ENCODE measurements around the gene PFN1.

The PFN1 gene

GRCh38 chr17:4955091-4955490 lies 6.8 kb upstream of the PFN1 start:
- Histone ChIP-seq H3K18ac (ENCODE audit: low read depth in 1 of 2, low read length in 2 of 2) (no peak overlapping the region), H3K4me2 (ENCODE audit: low read length, poor library complexity, severe bottlenecking) (no peak overlapping the region), H2BK5ac (ENCODE audit: low read depth, low read length, poor library complexity, severe bottlenecking) (no peak overlapping the region), H2BK12ac (ENCODE audit: low read length in 2 of 2) (no peak overlapping the region), H3K27me3 (ENCODE audit: control insufficient read depth in 1 of 2, insufficient read depth in 1 of 2, low read length in 2 of 2) (no peaks in the 10 kb centered on the region), H2AK5ac (ENCODE audit: low read length, severe bottlenecking) (no peak overlapping the region), H3K23ac (ENCODE audit: low read length in 2 of 2) (no peak overlapping the region), H4K8ac (ENCODE audit: low read length) (no peak overlapping the region), H4K91ac (ENCODE audit: low read length) (no peak overlapping the region), H3K4me1 (ENCODE audit: control insufficient read depth, insufficient read depth, low read depth, low read length) (peaks cover 30% of the 10 kb centered on the region), H3K36me3 (ENCODE audit: control insufficient read depth in 1 of 2, insufficient read depth in 2 of 2, low read depth in 1 of 2, low read length in 2 of 2) (peaks cover 18 to 28% of the 10 kb centered on the region in 2 experiments), H3K9me3 (ENCODE audit: control insufficient read depth, low read length) (no peaks in the 10 kb centered on the region), H3K14ac (ENCODE audit: low read length in 2 of 2) (no peak overlapping the region), H3K9ac (ENCODE audit: low read length) (no peak overlapping the region), H3K27ac (ENCODE audit: low read length, poor library complexity, severe bottlenecking) (no peak overlapping the region), H2BK120ac (ENCODE audit: low read depth, low read length) (no peak overlapping the region), H3K4ac (ENCODE audit: low read depth in 1 of 2, low read length in 2 of 2) (no peak overlapping the region), H2AFZ (ENCODE audit: low read depth, low read length) (no peak overlapping the region), H2BK15ac (ENCODE audit: low read depth, poor library complexity, severe bottlenecking) (no peak overlapping the region), H3K4me3 (ENCODE audit: insufficient read depth in 1 of 2, low read depth in 1 of 2, low read length in 2 of 2) (no peak overlapping the region), H3K79me1 (replicated peaks; ENCODE audit: low read length, poor library complexity, severe bottlenecking) (peaks cover 11% of the 10 kb centered on the region)
- no peak for DNase-seq
- 97% methylated on average over 8 of the region's 8 CpGs for WGBS

GRCh38 chr17:4953451-4953961 lies 5.2 kb upstream of the PFN1 start:
- peak overlapping the region in 1 of 2 experiments; percentile 17 for H3K18ac ChIP-seq (ENCODE audit: low read depth in 1 of 2, low read length in 2 of 2)
- H3K14ac ChIP-seq (ENCODE audit: low read length in 2 of 2), result peak overlapping the region in 1 of 2 experiments; percentile 58
- no peak overlapping the region for H2BK15ac ChIP-seq (ENCODE audit: low read depth, poor library complexity, severe bottlenecking)
- H3K23ac ChIP-seq (ENCODE audit: low read length in 2 of 2), result no peak overlapping the region
- peaks cover 5 to 18% of the 10 kb centered on the region in 2 experiments for H3K36me3 ChIP-seq (ENCODE audit: control insufficient read depth in 1 of 2, insufficient read depth in 2 of 2, low read depth in 1 of 2, low read length in 2 of 2)
- peak overlapping the region in 1 of 2 experiments; percentile 0 for H2BK12ac ChIP-seq (ENCODE audit: low read length in 2 of 2)
- WGBS, result 87% methylated on average over 14 of the region's 14 CpGs
- peaks cover 9% of the 10 kb centered on the region for H3K79me1 ChIP-seq (replicated peaks; ENCODE audit: low read length, poor library complexity, severe bottlenecking)
- no peak overlapping the region for H3K4ac ChIP-seq (ENCODE audit: low read depth in 1 of 2, low read length in 2 of 2)
- no peaks in the 10 kb centered on the region for H3K9me3 ChIP-seq (ENCODE audit: control insufficient read depth, low read length)
- no peaks in the 10 kb centered on the region for H3K27me3 ChIP-seq (ENCODE audit: control insufficient read depth in 1 of 2, insufficient read depth in 1 of 2, low read length in 2 of 2)
- peak overlapping the region; percentile 0 for H3K4me2 ChIP-seq (ENCODE audit: low read length, poor library complexity, severe bottlenecking)
- no peak overlapping the region for H2AFZ ChIP-seq (ENCODE audit: low read depth, low read length)
- DNase-seq, result no peak
- H4K8ac ChIP-seq (ENCODE audit: low read length), result no peak overlapping the region
- peaks cover 33% of the 10 kb centered on the region for H3K4me1 ChIP-seq (ENCODE audit: control insufficient read depth, insufficient read depth, low read depth, low read length)
- no peak overlapping the region for H3K4me3 ChIP-seq (ENCODE audit: insufficient read depth in 1 of 2, low read depth in 1 of 2, low read length in 2 of 2)
- H4K91ac ChIP-seq (ENCODE audit: low read length), result peak overlapping the region; percentile 54
- H2AK5ac ChIP-seq (ENCODE audit: low read length, severe bottlenecking), result peak overlapping the region; percentile 33
- H3K27ac ChIP-seq (ENCODE audit: low read length, poor library complexity, severe bottlenecking), result peak overlapping the region; percentile 71
- H3K9ac ChIP-seq (ENCODE audit: low read length), result no peak overlapping the region
- no peak overlapping the region for H2BK120ac ChIP-seq (ENCODE audit: low read depth, low read length)
- no peak overlapping the region for H2BK5ac ChIP-seq (ENCODE audit: low read depth, low read length, poor library complexity, severe bottlenecking)

- Histone ChIP-seq H3K79me1 (replicated peaks; ENCODE audit: low read length, poor library complexity, severe bottlenecking) (peaks cover 9% of the 10 kb centered on the region), H2AK5ac (ENCODE audit: low read length, severe bottlenecking) (peak overlapping the region; percentile 96), H3K4me2 (ENCODE audit: low read length, poor library complexity, severe bottlenecking) (no peak overlapping the region), H2BK12ac (ENCODE audit: low read length in 2 of 2) (peak overlapping the region in 1 of 2 experiments; percentile 40), H4K8ac (ENCODE audit: low read length) (no peak overlapping the region), H2BK15ac (ENCODE audit: low read depth, poor library complexity, severe bottlenecking) (no peak overlapping the region), H2BK5ac (ENCODE audit: low read depth, low read length, poor library complexity, severe bottlenecking) (no peak overlapping the region), H3K36me3 (ENCODE audit: control insufficient read depth in 1 of 2, insufficient read depth in 2 of 2, low read depth in 1 of 2, low read length in 2 of 2) (peaks cover 4 to 11% of the 10 kb centered on the region in 2 experiments), H3K27ac (ENCODE audit: low read length, poor library complexity, severe bottlenecking) (no peak overlapping the region), H4K91ac (ENCODE audit: low read length) (peak overlapping the region; percentile 4), H3K4me1 (ENCODE audit: control insufficient read depth, insufficient read depth, low read depth, low read length) (peaks cover 35% of the 10 kb centered on the region), H3K9ac (ENCODE audit: low read length) (no peak overlapping the region), H2AFZ (ENCODE audit: low read depth, low read length) (no peak overlapping the region), H3K23ac (ENCODE audit: low read length in 2 of 2) (no peak overlapping the region), H3K4ac (ENCODE audit: low read depth in 1 of 2, low read length in 2 of 2) (peak overlapping the region in 1 of 2 experiments; percentile 90), H3K27me3 (ENCODE audit: control insufficient read depth in 1 of 2, insufficient read depth in 1 of 2, low read length in 2 of 2) (no peaks in the 10 kb centered on the region), H2BK120ac (ENCODE audit: low read depth, low read length) (no peak overlapping the region), H3K18ac (ENCODE audit: low read depth in 1 of 2, low read length in 2 of 2) (no peak overlapping the region), H3K14ac (ENCODE audit: low read length in 2 of 2) (no peak overlapping the region), H3K9me3 (ENCODE audit: control insufficient read depth, low read length) (no peaks in the 10 kb centered on the region), H3K4me3 (ENCODE audit: insufficient read depth in 1 of 2, low read depth in 1 of 2, low read length in 2 of 2) (no peak overlapping the region)
- WGBS, result 83% methylated on average over 3 of the region's 3 CpGs
- DNase-seq, result no peak
Measured at GRCh38 chr17:4951486-4951885, 3.2 kb upstream of the PFN1 start.

GRCh38 chr17:4950746-4951204 lies 2.4 kb upstream of the PFN1 start, which contains the start of gene ENO3:
ENO3 (plus strand) TSS chr17:4951119; CDS start chr17:4951830, 711 bp downstream.
- no peak for DNase-seq
- Histone ChIP-seq H3K4me1 (ENCODE audit: control insufficient read depth, insufficient read depth, low read depth, low read length) (peaks cover 37% of the 10 kb centered on the region), H2BK5ac (ENCODE audit: low read depth, low read length, poor library complexity, severe bottlenecking) (peak within 1 kb of the TSS; percentile 99), H3K23ac (ENCODE audit: low read length in 2 of 2) (peak within 1 kb of the TSS in 1 of 2 experiments; percentile 95), H2BK120ac (ENCODE audit: low read depth, low read length) (peak within 1 kb of the TSS; percentile 89), H2BK12ac (ENCODE audit: low read length in 2 of 2) (peak within 1 kb of the TSS; percentile 40 to 85), H2AFZ (ENCODE audit: low read depth, low read length) (peak within 1 kb of the TSS; percentile 68), H3K14ac (ENCODE audit: low read length in 2 of 2) (peak within 1 kb of the TSS; percentile 8 to 69), H3K9me3 (ENCODE audit: control insufficient read depth, low read length) (no peaks in the 10 kb centered on the region), H3K79me1 (replicated peaks; ENCODE audit: low read length, poor library complexity, severe bottlenecking) (peaks cover 9% of the 10 kb centered on the region), H4K8ac (ENCODE audit: low read length) (peak within 1 kb of the TSS; percentile 87), H3K18ac (ENCODE audit: low read depth in 1 of 2, low read length in 2 of 2) (peak within 1 kb of the TSS; percentile 95 to 97), H3K27ac (ENCODE audit: low read length, poor library complexity, severe bottlenecking) (peak within 1 kb of the TSS; percentile 97), H3K9ac (ENCODE audit: low read length) (peak within 1 kb of the TSS; percentile 88), H2AK5ac (ENCODE audit: low read length, severe bottlenecking) (peak within 1 kb of the TSS; percentile 96), H3K36me3 (ENCODE audit: control insufficient read depth in 1 of 2, insufficient read depth in 2 of 2, low read depth in 1 of 2, low read length in 2 of 2) (peaks cover 12 to 13% of the 10 kb centered on the region in 2 experiments), H3K4me3 (ENCODE audit: insufficient read depth in 1 of 2, low read depth in 1 of 2, low read length in 2 of 2) (peak within 1 kb of the TSS; percentile 39 to 74), H3K4ac (ENCODE audit: low read depth in 1 of 2, low read length in 2 of 2) (peak within 1 kb of the TSS; percentile 83 to 97), H3K4me2 (ENCODE audit: low read length, poor library complexity, severe bottlenecking) (peak within 1 kb of the TSS; percentile 54), H4K91ac (ENCODE audit: low read length) (peak within 1 kb of the TSS; percentile 95), H2BK15ac (ENCODE audit: low read depth, poor library complexity, severe bottlenecking) (peak within 1 kb of the TSS; percentile 96), H3K27me3 (ENCODE audit: control insufficient read depth in 1 of 2, insufficient read depth in 1 of 2, low read length in 2 of 2) (no peaks in the 10 kb centered on the region)
- WGBS, result 38% methylated on average over 7 of the region's 7 CpGs

Measured in mesenchymal stem cell (in vitro differentiated cells and primary cell).